HEK293 (cell line): ENCODE data around the gene TOR4A.
A peak's percentile ranks its signal among the peaks of the same experiment; 100 is the strongest.

ENCODE experiments used
- GLIS1 ChIP-seq: fragments of 450-650 bp; formaldehyde crosslinking; IDR thresholded peaks from 2 replicates; pipeline ENCODE4 v1.5.1; 2016; ENCODE audit warnings: missing biosample characterization, missing genetic modification characterization
- INSM2 ChIP-seq: fragments of 450-650 bp; formaldehyde crosslinking; IDR thresholded peaks from 2 replicates; pipeline ENCODE4 v1.5.1; 2016; ENCODE audit warnings: missing biosample characterization, missing genetic modification characterization
- KLF1 ChIP-seq: fragments of 450-650 bp; formaldehyde crosslinking; IDR thresholded peaks from 2 replicates; pipeline ENCODE4 v1.5.1; 2016; ENCODE audit warnings: missing biosample characterization, missing genetic modification characterization
- KLF16 ChIP-seq: fragments of 450-650 bp; formaldehyde crosslinking; IDR thresholded peaks from 2 replicates; pipeline ENCODE4 v1.5.1; 2017; ENCODE audit warnings: missing biosample characterization, missing genetic modification characterization
- MEIS1 ChIP-seq: sonication (generic); formaldehyde crosslinking; IDR thresholded peaks from 2 replicates; pipeline ENCODE4 v1.8.1; 2022; ENCODE audit warnings: missing genetic modification reagents, mild to moderate bottlenecking, borderline replicate concordance
- MZF1 ChIP-seq: fragments of 450-650 bp; formaldehyde crosslinking; IDR thresholded peaks from 2 replicates; pipeline ENCODE4 v1.5.1; 2017; ENCODE audit warnings: missing biosample characterization, missing genetic modification characterization, borderline replicate concordance
- PATZ1 ChIP-seq: fragments of 450-650 bp; formaldehyde crosslinking; IDR thresholded peaks from 2 replicates; pipeline ENCODE4 v1.5.1; 2016; ENCODE audit warnings: missing biosample characterization, missing genetic modification characterization
- SETDB1 ChIP-seq: IDR thresholded peaks from one replicate; pipeline ENCODE4 v1.6.1; 2017; ENCODE audit warnings: mild to moderate bottlenecking, low read length, moderate library complexity, mixed read lengths; ENCODE audit not compliant: insufficient read length
- TCF7L2 ChIP-seq: IDR thresholded peaks from 2 replicates; pipeline ENCODE4 v1.6.1; 2011; ENCODE audit warnings: low read depth, mild to moderate bottlenecking, inconsistent platforms, low read length, moderate library complexity, borderline replicate concordance
- ZEB2 ChIP-seq: fragments of 450-650 bp; formaldehyde crosslinking; IDR thresholded peaks from 2 replicates; pipeline ENCODE4 v1.5.1; 2016; ENCODE audit warnings: missing biosample characterization, missing genetic modification characterization
- ZFP41 ChIP-seq: fragments of 450-650 bp; formaldehyde crosslinking; IDR thresholded peaks from 2 replicates; pipeline ENCODE4 v1.5.1; 2016; ENCODE audit warnings: missing biosample characterization, missing genetic modification characterization, borderline replicate concordance
- ZNF146 ChIP-seq: fragments of 450-650 bp; formaldehyde crosslinking; IDR thresholded peaks from 2 replicates; pipeline ENCODE4 v1.5.1; 2016; ENCODE audit warnings: missing biosample characterization, missing genetic modification characterization
- ZNF18 ChIP-seq: fragments of 450-650 bp; formaldehyde crosslinking; IDR thresholded peaks from 2 replicates; pipeline ENCODE4 v1.5.1; 2016; ENCODE audit warnings: missing biosample characterization, missing genetic modification characterization
- ZNF19 ChIP-seq: fragments of 450-650 bp; formaldehyde crosslinking; IDR thresholded peaks from 2 replicates; pipeline ENCODE4; 2016; ENCODE audit warnings: missing biosample characterization, missing genetic modification characterization, low read depth
- ZNF202 ChIP-seq: fragments of 450-650 bp; formaldehyde crosslinking; IDR thresholded peaks from 2 replicates; pipeline ENCODE4 v1.5.1; 2016; ENCODE audit warnings: missing biosample characterization, missing genetic modification characterization, borderline replicate concordance
- ZNF514 ChIP-seq: fragments of 450-650 bp; formaldehyde crosslinking; IDR thresholded peaks from 2 replicates; pipeline ENCODE4 v1.5.1; 2016; ENCODE audit warnings: missing biosample characterization, missing genetic modification characterization
- ZNF549 ChIP-seq: fragments of 450-650 bp; IDR thresholded peaks from 2 replicates; pipeline ENCODE4 v1.5.1; 2018; ENCODE audit warnings: missing biosample characterization, missing genetic modification characterization, mild to moderate bottlenecking, inconsistent platforms, moderate library complexity
- ZNF561 ChIP-seq: fragments of 450-650 bp; IDR thresholded peaks from 2 replicates; pipeline ENCODE4 v1.5.1; 2018; ENCODE audit warnings: missing biosample characterization, missing genetic modification characterization, borderline replicate concordance
- ZNF580 ChIP-seq: fragments of 450-650 bp; formaldehyde crosslinking; IDR thresholded peaks from 2 replicates; pipeline ENCODE4 v1.5.1; 2016; ENCODE audit warnings: missing biosample characterization, missing genetic modification characterization
- ZSCAN30 ChIP-seq: fragments of 450-650 bp; IDR thresholded peaks from 2 replicates; pipeline ENCODE4 v1.5.1; 2018; ENCODE audit warnings: missing biosample characterization, mild to moderate bottlenecking, missing genetic modification characterization, moderate library complexity
- ZSCAN4 ChIP-seq: fragments of 450-650 bp; formaldehyde crosslinking; IDR thresholded peaks from 2 replicates; pipeline ENCODE4 v1.5.1; 2017; ENCODE audit warnings: missing biosample characterization, missing genetic modification characterization
- TF ChIP-seq, protein P1 (sequence below): fragments of 450-650 bp; formaldehyde crosslinking; conservative IDR thresholded peaks from 2 replicates; pipeline ENCODE4 v1.5.1; 2016; ENCODE audit warnings: low read depth, missing biosample characterization, missing genetic modification characterization

Gene TOR4A

DNA sequence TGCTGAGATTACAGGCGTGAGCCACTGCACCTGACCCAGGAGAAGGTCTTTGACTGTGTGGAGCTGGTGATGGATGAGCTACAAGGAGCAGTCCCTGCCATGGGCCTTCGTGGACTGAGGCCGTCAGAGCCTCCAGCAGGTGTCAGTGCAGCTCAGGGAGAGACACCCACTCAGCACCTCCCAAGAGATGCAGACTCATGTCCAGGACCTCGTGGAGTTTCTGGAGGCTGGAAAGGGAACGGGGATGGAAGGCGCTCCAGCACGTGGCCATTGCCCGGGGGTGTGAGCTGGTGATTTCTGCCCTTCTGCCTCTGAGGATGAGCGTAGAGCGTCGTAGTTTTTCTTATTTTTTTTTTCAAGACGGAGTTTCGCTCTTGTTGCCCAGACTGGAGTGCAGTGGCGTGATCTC is 9.5 kb downstream of the TOR4A start (continued):
- TF ChIP-seq ZFP41 (tag by site-specific recombination) (no peak), KLF16 (peak; percentile 36; the same call in 1 of the 2 replicates), ZNF514 (tag by site-specific recombination) (no peak), ZEB2 (tag by site-specific recombination) (0 out of 2 replicates have a peak, but pooled peaks have one; percentile 42), ZNF561 (peak; percentile 59; the same call in 1 of the 2 replicates), ZNF580 (tag by site-specific recombination) (no peak), KLF1 (0 out of 2 replicates have a peak, but pooled peaks have one; percentile 23), ZNF549 (tag by site-specific recombination) (no peak), ZNF146 (tag by site-specific recombination) (no peak), ZNF19 (no peak), PATZ1 (no peak), MZF1 (tag by site-specific recombination) (no peak), GLIS1 (tag by site-specific recombination) (peak; percentile 80), MEIS1 (CRISPR knock-in tag) (no peak), TCF7L2 (no peak), ZSCAN30 (tag by site-specific recombination) (peak; percentile 52; the same call in 1 of the 2 replicates), SETDB1 (no peak), ZSCAN4 (tag by site-specific recombination) (no peak), INSM2 (no peak), ZNF202 (tag by site-specific recombination) (no peak), ZNF18 (tag by site-specific recombination) (no peak)
- TF ChIP-seq, protein P1, sequence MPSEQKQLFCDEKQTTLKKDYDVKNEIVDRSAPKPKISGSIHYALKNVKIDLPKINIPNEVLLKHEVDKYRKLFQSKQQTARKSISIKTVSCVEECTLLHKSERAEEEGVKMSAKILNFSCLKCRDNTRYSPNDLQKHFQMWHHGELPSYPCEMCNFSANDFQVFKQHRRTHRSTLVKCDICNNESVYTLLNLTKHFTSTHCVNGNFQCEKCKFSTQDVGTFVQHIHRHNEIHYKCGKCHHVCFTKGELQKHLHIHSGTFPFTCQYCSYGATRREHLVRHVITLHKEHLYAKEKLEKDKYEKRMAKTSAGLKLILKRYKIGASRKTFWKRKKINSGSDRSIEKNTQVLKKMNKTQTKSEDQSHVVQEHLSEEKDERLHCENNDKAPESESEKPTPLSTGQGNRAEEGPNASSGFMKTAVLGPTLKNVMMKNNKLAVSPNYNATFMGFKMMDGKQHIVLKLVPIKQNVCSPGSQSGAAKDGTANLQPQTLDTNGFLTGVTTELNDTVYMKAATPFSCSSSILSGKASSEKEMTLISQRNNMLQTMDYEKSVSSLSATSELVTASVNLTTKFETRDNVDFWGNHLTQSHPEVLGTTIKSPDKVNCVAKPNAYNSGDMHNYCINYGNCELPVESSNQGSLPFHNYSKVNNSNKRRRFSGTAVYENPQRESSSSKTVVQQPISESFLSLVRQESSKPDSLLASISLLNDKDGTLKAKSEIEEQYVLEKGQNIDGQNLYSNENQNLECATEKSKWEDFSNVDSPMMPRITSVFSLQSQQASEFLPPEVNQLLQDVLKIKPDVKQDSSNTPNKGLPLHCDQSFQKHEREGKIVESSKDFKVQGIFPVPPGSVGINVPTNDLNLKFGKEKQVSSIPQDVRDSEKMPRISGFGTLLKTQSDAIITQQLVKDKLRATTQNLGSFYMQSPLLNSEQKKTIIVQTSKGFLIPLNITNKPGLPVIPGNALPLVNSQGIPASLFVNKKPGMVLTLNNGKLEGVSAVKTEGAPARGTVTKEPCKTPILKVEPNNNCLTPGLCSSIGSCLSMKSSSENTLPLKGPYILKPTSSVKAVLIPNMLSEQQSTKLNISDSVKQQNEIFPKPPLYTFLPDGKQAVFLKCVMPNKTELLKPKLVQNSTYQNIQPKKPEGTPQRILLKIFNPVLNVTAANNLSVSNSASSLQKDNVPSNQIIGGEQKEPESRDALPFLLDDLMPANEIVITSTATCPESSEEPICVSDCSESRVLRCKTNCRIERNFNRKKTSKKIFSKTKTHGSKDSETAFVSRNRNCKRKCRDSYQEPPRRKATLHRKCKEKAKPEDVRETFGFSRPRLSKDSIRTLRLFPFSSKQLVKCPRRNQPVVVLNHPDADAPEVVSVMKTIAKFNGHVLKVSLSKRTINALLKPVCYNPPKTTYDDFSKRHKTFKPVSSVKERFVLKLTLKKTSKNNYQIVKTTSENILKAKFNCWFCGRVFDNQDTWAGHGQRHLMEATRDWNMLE (tag by site-specific recombination), result no peak
